ENCODE results near the gene AP1G1. TPM values are rescaled to one million over a fixed set of nuclear protein-coding genes. Genes with fewer than 3 reads are reported as not detected.

The AP1G1 gene
- polyA plus RNA-seq, 1 donor: 43.4 TPM

DNA sequence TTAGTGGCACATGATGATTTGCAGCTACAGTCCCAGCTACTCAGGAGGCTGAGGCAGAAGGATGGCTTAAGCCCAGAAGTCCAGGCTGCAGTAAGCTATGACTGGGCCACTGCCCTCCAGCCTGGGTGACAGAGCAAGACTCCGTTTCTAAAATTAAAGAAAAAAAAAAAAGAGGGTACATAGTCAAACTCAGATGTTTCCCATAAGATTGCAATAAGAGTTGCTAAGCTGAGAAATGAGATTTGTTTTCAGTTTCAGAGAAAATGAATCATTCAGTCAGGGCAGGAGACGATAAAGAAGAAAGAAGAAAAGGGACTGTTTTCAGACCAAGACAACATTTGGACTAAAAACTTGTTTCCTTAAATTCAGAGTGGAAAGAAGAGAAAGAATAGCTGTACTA, 54.0 kb downstream of the AP1G1 start:
- DNase-seq (ENCODE audit: low read depth): no peak

GRCh38 chr16:71754108-71754507, 54.5 kb downstream of the AP1G1 start:
- DNase-seq (ENCODE audit: low read depth): no peak

- no peak for DNase-seq (ENCODE audit: low read depth)
Observed at GRCh38 chr16:71748226-71748625, 60.4 kb downstream of the AP1G1 start.

DNA sequence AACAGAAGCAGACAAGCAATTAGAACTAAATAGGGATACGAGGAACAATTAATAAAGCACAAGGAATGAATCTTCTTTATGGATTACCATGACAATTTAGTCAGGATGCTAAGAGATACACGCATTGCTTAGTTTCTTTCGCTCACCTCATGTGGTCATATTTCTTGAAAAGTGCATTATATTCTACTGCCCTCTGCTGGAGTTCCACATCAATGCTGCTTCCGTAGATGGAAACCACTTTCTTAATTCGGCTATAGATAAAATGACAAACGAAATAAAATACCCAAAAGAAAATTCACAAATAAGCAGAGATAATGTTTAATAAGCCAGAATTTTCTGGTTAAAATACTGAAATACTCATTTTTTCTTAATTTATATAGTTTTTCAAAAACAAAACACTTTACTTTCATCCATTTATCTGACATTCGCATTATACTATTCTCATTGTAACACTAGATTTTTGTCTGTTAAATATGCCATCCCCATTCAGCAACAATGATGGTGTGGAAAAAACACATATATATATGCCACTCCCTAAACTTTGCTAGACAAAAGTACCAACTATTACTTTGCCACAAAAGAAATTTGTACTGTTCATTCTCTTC, 62.1 kb downstream of the AP1G1 start:
- no peak for DNase-seq (ENCODE audit: low read depth)

GRCh38 chr16:71738855-71739254, 69.8 kb downstream of the AP1G1 start:
- no peak for DNase-seq (ENCODE audit: low read depth)

GRCh38 chr16:71737501-71737900, 71.1 kb downstream of the AP1G1 start:
- no peak for DNase-seq (ENCODE audit: low read depth)

- no peak for DNase-seq (ENCODE audit: low read depth)
Observed at GRCh38 chr16:71734511-71734910, 74.1 kb downstream of the AP1G1 start.

GRCh38 chr16:71732587-71732986, 76.0 kb downstream of the AP1G1 start:
- DNase-seq (ENCODE audit: low read depth): no peak

DNA sequence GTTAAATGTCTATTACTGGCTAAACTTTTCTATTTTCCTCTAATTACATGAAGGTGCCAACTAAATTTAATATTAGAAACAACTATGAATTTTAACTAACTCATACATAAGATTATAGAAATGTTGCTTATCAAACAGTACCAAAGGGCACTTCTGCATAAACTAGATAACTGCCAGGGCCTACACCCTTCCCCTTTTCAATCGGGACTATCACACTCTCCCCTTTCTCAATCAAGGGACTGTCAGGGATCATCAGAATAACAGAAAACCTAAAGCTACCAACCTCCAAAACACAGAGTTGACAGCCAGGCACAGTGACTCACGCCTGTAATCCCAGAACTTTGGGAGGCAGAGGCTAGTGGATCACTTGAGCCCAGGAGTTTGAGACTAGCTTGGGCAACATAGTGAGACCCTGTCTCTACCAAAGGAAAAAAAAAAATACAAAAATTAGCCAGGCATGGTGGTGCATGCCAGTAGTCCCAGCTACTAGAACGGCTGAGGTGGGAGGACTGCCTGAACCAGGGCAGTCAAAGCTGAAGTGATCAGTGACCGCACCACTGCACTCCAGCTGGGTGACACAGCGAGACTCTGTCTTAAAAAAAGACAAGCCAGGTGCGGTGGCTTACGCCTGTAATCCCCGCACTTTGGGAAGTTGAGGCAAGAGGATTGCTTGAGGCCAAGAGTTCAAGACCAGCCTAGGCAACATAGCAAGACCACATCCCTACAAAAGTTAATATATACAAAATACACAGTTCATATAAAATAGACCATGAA, 80.9 kb downstream of the AP1G1 start:
- no peak for DNase-seq (ENCODE audit: low read depth)

- no peak for DNase-seq (ENCODE audit: low read depth)
Observed at GRCh38 chr16:71726476-71727315, 81.9 kb downstream of the AP1G1 start.

GRCh38 chr16:71724320-71724751, 84.3 kb downstream of the AP1G1 start, which contains the start of gene PHLPP2:
TSS of gene PHLPP2 (minus strand) at chr16:71724701. CDS start at chr16:71714795, 9,906 bp downstream.
- DNase-seq (ENCODE audit: low read depth): no peak

GRCh38 chr16:71723537-71724319, 84.9 kb downstream of the AP1G1 start:
- DNase-seq (ENCODE audit: low read depth): peak; percentile 40

DNA sequence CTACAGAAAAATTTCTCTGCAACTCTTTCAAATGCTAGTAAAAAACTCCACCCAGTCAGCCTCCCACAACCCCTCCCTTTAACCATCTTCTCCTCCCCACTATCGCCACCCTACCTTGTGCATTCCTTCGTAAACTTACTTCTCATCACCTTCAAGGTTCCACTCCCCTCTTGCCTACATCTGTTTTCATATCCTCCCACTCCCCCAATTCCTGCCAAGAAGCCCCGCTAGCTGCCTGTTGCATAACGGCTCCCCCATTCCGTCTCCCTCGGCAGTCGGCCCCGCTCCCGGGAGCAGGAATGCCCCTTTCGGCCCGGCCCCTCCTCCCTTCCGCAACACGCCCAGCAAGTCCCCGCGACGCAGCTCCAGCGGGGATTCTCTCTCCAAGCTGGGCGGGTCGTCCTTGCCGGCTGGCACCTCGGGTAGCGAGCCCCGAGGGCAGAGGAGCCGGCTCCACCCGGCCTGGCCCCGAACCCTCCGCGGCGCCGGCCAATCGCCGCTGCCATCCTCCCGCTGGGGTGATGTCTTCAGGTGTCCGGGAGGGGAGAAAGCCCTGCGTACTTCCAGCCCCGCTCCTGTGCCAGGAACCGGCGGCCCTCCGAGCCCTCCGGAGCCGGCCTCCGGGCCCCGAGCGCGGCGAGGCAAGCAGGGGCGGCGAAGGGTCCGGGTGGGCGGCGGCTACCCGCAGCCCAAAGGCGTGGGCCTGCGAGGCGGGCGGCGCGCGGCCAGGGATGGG, 85.7 kb downstream of the AP1G1 start:
- no peak for DNase-seq (ENCODE audit: low read depth)

DNA sequence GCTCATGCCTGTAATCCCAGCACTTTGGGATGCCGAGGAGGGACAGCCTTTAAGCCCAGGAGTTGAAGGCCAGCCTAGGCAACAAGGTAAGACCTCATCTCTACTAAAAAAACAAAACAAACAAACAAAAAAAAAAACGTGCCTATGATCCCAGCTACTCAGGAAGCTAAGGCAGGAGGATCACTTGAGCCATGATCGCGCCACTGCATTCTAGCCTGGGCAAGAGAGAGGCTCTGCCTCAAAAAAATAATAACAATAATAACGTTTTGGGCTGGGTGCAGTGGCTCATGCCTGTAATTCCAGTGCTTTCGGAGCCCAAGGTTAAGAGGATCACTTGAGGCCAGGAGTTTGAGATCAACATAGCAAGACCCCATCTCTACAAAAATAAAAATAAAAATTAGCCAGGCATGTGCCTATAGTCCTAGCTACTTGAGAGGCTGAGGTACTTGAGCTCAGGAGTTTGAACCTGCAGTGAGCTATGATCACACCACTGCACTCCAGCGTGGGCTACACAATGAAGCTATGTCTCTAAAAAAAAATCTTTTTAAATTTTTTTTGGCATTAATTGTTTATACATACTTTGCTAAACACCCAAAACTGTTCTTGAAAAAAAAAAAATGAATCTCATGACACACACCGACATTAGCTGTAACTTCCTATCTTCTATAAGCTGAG, 87.4 kb downstream of the AP1G1 start:
- no peak for DNase-seq (ENCODE audit: low read depth)

DNA sequence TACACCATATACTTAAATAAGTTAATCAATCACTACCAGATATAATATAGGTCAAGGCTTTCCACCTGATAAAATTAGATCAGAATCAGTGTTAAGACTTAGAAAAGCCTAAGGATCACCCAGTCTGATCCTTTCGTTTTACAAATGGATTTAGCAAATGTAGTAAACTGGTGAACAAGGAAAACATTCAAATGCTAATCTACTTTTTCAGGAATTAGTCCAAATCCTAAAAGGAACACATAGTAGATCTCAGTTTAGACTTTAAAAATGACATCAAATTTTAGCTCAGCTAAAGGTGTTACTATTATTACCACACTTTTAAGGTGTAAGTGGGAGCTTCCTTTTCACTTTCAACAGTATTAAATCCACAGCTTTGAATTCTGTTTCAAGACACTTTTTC, 96.1 kb downstream of the AP1G1 start:
- no peak for DNase-seq (ENCODE audit: low read depth)

- DNase-seq (ENCODE audit: low read depth): no peak
Observed at GRCh38 chr16:71711789-71712188, 96.8 kb downstream of the AP1G1 start.

GRCh38 chr16:71709229-71709781, 99.3 kb downstream of the AP1G1 start:
- no peak for DNase-seq (ENCODE audit: low read depth)

GRCh38 chr16:71708696-71709095, 99.9 kb downstream of the AP1G1 start:
- DNase-seq (ENCODE audit: low read depth): no peak

- no peak for DNase-seq (ENCODE audit: low read depth)
Observed at GRCh38 chr16:71707199-71707598, 101.4 kb downstream of the AP1G1 start.

GRCh38 chr16:71706046-71706445, 102.6 kb downstream of the AP1G1 start:
- DNase-seq (ENCODE audit: low read depth): no peak

All from forelimb muscle (tissue), 1 donor.